Activated T-helper 1 cell treated with Interleukin-2 at 50 U/mL for 16 hours (primary cell): Measurements from ENCODE around the gene ADCYAP1R1.

Source experiments
- DNase-seq: peaks from one replicate; pipeline ENCODE4 v3.0.0-alpha.2; 2020; ENCODE audit warnings: low read depth

Gene ADCYAP1R1

GRCh38 chr7:31087351-31087750 is 35.2 kb downstream of the ADCYAP1R1 start:
- no peak for DNase-seq

- no peak for DNase-seq
Measured at GRCh38 chr7:31091924-31092434, 39.9 kb downstream of the ADCYAP1R1 start.

GRCh38 chr7:31092606-31093005 is 40.5 kb downstream of the ADCYAP1R1 start:
- no peak for DNase-seq

GRCh38 chr7:31093282-31093681 is 41.2 kb downstream of the ADCYAP1R1 start:
- no peak for DNase-seq

GRCh38 chr7:31094271-31094670 is 42.2 kb downstream of the ADCYAP1R1 start:
- no peak for DNase-seq

GRCh38 chr7:31095286-31096197 is 43.4 kb downstream of the ADCYAP1R1 start:
- DNase-seq, result no peak

- DNase-seq, result no peak
Measured at GRCh38 chr7:31096198-31096876, 44.2 kb downstream of the ADCYAP1R1 start.

- no peak for DNase-seq
Measured at GRCh38 chr7:31096877-31097258, 44.8 kb downstream of the ADCYAP1R1 start.

- DNase-seq, result no peak
Measured at GRCh38 chr7:31098642-31099360, 46.7 kb downstream of the ADCYAP1R1 start.

GRCh38 chr7:31099451-31100444 is 47.6 kb downstream of the ADCYAP1R1 start:
- DNase-seq, result no peak

GRCh38 chr7:31100445-31100844 is 48.3 kb downstream of the ADCYAP1R1 start:
- no peak for DNase-seq

- no peak for DNase-seq
Measured at GRCh38 chr7:31100871-31101270, 48.8 kb downstream of the ADCYAP1R1 start.

- no peak for DNase-seq
Measured at GRCh38 chr7:31101544-31101943, 49.4 kb downstream of the ADCYAP1R1 start.

- DNase-seq, result no peak
Measured at GRCh38 chr7:31102151-31102972, 50.3 kb downstream of the ADCYAP1R1 start.

GRCh38 chr7:31102973-31103850 is 51.1 kb downstream of the ADCYAP1R1 start:
- no peak for DNase-seq

GRCh38 chr7:31104361-31105255 is 52.5 kb downstream of the ADCYAP1R1 start:
- no peak for DNase-seq

GRCh38 chr7:31105256-31105950 is 53.3 kb downstream of the ADCYAP1R1 start:
- DNase-seq, result no peak
